NOMO-1 treated with DMSO at 0.1 percent for 48 hours (cell line): Measurements from ENCODE around the gene TIMM10B.

Experiments
- DNase-seq: peaks from one replicate; lab custom pipeline; 2025; ENCODE audit not compliant: unreplicated experiment; lab: John Stamatoyannopoulos, UW

Gene TIMM10B

GRCh38 chr11:6469599-6469998 lies 11.7 kb upstream of the TIMM10B start:
- no peak for DNase-seq

- no peak for DNase-seq
Measured at GRCh38 chr11:6472934-6473333, 8.4 kb upstream of the TIMM10B start.

DNA sequence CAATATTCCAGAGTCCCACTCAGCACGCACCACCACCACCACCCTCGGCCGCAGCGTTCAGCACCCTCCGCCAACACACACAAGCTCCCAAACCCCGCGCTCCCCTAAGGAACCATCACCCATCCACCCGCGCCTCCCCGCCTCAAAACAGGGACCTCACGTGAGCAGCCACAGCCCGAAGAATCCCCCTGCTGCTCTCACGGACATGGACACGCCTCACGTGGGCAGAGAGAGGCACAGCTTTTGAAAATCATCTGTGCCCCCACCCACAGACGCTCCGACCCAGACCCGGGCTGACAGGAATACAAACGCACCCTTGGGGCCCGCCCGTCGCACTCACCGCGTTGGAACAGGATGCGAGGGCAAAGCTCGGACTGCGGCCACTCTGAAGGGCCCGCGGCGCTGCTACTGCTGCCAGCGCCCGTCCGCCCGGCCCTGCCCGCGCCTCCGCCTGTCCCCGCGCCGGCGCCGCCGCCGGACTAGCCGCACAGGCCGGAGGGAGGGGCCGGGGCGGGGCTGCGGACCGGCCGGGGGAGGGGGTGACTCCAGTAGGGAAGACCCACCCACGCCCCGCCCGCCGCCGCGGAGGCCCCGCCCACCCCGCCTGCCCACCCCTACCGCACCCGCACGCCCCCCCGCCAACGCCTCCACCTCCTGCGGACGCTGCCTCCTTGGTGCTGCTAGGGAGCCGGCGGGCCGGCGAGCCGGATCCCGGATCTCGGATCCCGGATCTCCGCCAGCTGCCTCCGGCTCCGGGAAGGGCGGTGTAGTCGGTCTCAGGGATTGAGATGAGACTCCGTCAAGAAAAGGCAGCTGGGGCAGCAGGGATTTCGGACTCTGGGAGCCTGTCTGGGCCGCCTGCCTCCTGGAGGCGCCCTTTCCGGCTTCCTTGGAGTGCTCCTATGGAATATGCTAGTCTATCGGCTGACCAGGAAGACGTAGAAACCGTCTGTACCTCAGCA lies 7.6 kb upstream of the TIMM10B start, which contains the start of gene TRIM3:
Gene TRIM3 (minus strand): TSS at position 491 of the 962 bp plus-strand sequence. CDS start 8,246 bp downstream, outside the sequence.
- peak; percentile 51 for DNase-seq

GRCh38 chr11:6474413-6474792 lies 6.9 kb upstream of the TIMM10B start:
- no peak for DNase-seq

DNA sequence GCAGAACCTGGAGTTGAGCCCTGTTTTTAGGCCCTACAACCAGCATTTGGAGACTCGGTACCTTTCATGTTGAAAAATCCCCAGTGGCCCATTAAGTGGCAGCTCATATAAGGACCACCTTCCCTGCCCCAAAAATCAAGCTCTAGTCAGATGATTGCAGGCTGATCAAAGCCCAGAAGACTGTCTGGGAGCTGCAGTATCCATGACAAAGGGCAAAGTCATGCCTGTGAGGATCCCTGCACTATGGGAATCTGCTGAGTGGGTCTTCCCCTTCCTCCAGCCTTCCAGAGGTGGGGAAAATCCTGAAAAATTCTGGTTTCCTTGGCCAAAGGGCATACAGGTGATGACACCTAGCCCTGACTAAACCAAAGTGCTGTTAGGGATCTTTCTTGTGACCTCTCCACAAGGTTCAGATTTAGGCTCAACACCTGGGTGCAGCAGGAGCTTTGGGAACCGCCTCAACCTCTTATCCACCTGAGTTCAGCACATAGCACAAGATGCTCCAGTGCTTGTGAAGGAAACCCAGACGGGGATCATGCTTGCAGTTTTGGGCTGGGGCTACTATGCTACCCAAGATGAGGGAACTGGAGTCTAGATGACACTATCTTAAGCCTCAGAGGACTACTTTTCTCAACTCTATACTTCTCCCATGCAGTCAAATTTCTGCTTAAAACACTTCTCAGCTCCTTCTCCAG lies 6.3 kb upstream of the TIMM10B start:
- no peak for DNase-seq

DNA sequence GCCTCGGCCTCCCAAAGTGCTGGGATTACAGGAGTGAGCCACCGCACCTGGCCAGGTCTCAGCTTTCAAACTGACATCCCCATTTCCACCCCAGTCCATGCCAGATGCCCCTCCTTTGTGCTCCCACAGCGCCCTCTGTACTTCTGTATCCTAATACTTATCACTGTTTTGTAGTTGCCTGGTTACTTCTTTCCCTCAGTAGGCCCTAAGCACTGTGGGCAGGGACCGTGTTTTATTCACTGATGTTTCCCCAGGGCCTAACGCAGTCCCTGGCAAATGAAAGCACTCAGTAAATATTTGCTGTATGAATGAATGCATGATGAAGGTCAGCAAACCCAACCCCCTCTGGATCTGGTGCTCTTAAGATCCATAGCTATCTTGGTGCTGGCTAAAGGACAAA lies 5.4 kb upstream of the TIMM10B start:
- DNase-seq = no peak

DNA sequence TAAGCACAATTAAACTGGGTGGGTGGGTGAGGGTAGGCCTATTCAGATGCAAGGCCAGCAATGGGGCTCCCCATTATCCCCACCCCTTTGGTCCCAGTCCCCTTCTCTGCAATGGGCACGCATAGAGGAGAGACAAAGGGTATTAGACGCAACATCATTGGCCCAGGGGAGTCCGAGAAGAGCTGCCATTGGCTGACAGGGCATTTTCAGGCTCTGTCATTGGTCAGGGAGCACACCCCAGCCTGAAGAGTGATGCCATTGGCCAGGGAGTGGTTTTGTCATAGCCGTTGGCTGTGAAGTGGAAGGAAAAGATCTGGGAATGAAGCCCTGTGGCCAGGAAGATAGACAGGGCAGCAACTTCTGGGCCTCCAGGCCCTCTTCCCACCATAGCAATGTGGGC lies 4.7 kb upstream of the TIMM10B start:
- no peak for DNase-seq

GRCh38 chr11:6480299-6480914 lies 894 bp upstream of the TIMM10B start:
- DNase-seq = peak; percentile 1

- DNase-seq = no peak
Measured at GRCh38 chr11:6481924-6482275, 599 bp downstream of the TIMM10B start.

- DNase-seq = no peak
Measured at GRCh38 chr11:6482441-6482840, 1.1 kb downstream of the TIMM10B start.

DNA sequence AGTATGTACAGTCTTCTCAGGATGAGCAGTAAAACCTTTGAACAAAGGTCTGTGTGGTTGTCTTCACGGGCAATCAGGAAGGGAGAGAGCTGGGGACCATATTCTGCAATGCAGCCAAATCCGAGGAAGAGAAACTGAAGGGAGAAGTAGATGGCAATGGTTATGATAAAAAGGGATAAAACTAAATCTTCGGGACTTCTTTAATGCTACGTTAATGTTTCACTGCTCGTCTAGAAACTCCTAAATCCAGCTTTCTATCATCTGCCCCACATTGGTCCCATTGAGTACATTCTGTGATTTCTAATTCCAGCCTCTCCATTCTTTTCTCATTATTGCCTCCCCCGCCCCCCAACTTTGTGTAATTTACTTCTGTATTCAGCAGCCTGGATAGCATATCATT lies 1.7 kb downstream of the TIMM10B start:
- no peak for DNase-seq

DNA sequence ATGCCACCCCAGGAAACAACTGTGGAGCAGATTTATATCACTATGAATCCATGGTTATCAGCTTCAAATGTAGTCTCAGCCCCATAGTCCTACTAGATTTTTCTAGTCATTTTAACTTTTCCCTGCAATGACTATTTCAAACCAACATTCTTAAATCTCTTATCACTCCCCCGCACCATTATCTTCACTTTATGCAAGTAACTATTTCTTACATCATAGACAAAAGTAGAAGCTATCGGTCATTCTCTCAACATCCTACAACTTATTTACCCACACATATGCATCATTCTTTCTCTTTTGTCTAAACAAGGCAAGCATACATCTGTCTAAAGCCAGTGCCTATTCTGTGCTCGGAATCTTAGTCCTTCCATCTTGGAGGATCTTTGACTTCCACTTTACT lies 4.4 kb downstream of the TIMM10B start:
- DNase-seq = no peak

DNA sequence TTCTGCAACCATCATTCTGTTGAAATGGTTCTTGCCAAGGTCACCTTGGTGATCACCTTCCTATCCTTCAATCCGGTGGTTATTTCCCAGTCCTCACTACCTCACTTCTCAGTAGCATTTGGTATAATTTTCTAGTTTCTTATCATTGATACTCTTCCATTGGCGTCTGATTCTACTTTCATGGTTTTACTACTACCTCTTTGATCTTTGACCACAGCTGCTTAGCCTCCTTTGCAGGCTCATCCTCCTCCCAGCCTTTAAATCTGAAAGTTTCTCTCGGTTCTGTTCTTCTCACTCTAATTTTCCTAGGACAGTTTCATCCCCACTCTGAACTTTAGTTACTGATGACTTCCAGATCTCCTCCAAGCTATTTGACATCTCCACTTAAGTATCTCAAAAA lies 5.0 kb downstream of the TIMM10B start:
- DNase-seq = no peak

GRCh38 chr11:6486938-6487337 lies 5.6 kb downstream of the TIMM10B start:
- no peak for DNase-seq

GRCh38 chr11:6488342-6488741 lies 7.0 kb downstream of the TIMM10B start:
- DNase-seq = no peak

- no peak for DNase-seq
Measured at GRCh38 chr11:6488821-6489220, 7.5 kb downstream of the TIMM10B start.

DNA sequence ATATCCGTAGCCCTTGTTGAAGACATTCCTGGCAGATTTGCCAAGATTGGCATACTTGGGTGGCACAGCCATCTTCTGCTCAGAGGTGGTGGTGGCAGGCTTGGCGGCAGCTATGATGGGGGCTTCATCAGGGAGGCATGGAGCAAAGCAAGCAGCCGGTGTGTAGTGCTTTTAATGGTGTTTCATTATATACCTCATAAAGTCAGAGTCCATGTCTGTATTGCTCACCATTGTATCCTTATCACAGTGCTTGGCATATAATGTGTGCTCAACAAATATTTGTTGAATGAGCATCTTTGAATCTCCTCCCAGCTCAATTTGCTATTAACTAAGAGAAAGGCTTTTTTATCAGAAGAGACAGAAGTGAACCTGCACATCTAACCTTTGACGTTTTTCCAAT lies 8.0 kb downstream of the TIMM10B start:
- no peak for DNase-seq

DNA sequence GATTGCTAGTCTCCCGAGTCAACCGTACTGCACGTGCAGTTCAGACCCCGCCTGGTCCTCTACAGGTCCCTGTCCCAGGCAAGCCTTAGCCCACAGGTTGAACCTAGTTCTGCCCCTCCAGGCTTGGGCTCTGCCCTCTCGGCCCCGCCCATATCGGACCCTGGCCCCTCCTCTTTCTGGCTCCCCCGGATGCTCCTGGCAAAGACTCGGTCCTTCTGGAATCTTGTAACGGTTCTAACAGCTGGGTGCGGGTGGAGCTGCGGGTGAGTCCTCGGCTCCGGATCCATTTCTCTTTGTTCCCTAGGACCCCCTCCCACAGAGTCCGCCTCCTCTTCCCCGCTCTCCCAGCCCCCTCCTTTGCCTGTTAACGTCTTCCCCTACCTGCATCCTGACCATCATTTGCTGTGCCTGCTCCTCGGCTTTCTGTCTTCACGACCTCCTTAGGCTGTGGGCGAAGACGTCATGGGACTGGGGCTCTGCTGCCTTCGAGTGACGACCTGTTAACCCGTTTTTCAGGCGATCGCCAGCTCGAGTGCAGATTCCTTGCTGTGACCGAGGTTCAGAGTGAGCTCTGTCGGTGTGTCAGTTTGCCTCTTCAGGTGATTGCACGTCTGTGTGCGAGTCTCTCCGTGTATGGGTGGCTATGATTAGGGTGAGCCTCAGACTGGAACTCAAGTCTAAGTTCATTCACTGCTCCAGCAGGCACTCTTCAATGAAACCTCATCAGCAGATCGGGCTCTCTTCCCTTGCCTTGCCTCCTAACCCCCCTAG lies 16.0 kb downstream of the TIMM10B start, which contains the start of gene DNHD1:
Gene DNHD1 (plus strand): TSS at position 212 of the 771 bp plus-strand sequence. CDS start 936 bp downstream, outside the sequence.
- no peak for DNase-seq

- DNase-seq = no peak
Measured at GRCh38 chr11:6498121-6498520, 16.8 kb downstream of the TIMM10B start.

DNA sequence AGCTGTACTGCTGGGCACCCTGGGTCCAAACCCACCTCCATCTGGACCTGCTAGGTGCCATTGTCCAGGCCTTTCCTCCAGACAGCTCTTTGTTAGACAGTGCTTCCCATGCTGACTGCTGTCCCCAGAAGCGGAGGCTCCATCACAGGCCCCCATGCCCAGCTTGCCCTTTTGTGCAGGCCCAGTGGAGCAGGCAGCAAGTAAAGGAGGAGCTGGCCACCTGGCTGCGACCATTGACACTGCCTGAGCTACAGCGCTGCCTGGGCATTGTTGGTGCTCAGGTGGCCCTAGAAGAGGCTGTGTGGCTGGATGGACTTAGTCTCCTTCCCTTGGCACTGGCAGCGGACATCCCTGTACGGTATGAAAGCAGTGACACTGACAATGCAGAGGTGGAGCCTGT lies 17.2 kb downstream of the TIMM10B start:
- DNase-seq = no peak

GRCh38 chr11:6502382-6502781 lies 21.1 kb downstream of the TIMM10B start:
- no peak for DNase-seq
